HepG2 (cell line): ENCODE measurements around the gene NUBP2. TPM values are rescaled to one million over a fixed set of nuclear protein-coding genes. Genes with fewer than 3 reads are reported as not detected.

ENCODE experiments used
- AKNA ChIP-seq: sonication (generic); formaldehyde crosslinking; IDR thresholded peaks from 2 replicates; pipeline ENCODE4 v1.4.0; 2020; ENCODE audit warnings: missing genetic modification reagents, borderline replicate concordance
- CENPT ChIP-seq: sonication (generic); formaldehyde crosslinking; IDR thresholded peaks from 2 replicates; pipeline ENCODE4 v1.8.0; 2022; ENCODE audit warnings: low read depth, mild to moderate bottlenecking, moderate library complexity, missing genetic modification reagents
- DR1 ChIP-seq: sonication (generic); formaldehyde crosslinking; IDR thresholded peaks from 2 replicates; pipeline ENCODE4 v1.8.0; 2021; ENCODE audit warnings: mild to moderate bottlenecking, missing genetic modification reagents, inconsistent platforms
- FOXM1 ChIP-seq: sonication (generic); formaldehyde crosslinking; IDR thresholded peaks from 2 replicates; pipeline ENCODE4 v1.5.0; 2020; ENCODE audit warnings: missing genetic modification reagents
- GATAD2A ChIP-seq: IDR thresholded peaks from 2 replicates; pipeline ENCODE4 v1.6.1; 2016
- ISX ChIP-seq: sonication (generic); formaldehyde crosslinking; conservative IDR thresholded peaks from 2 replicates; pipeline ENCODE4 v1.5.0; 2020; ENCODE audit warnings: missing genetic modification reagents
- MXD4 ChIP-seq: IDR thresholded peaks from 2 replicates; pipeline ENCODE4 v1.6.1; 2016; ENCODE audit warnings: mild to moderate bottlenecking, missing biosample characterization, missing genetic modification reagents
- NCOA2 ChIP-seq: sonication (generic); formaldehyde crosslinking; IDR thresholded peaks from 2 replicates; pipeline ENCODE4 v1.8.0; 2022; ENCODE audit warnings: inconsistent platforms
- NKX3-1 ChIP-seq: sonication (generic); formaldehyde crosslinking; IDR thresholded peaks from 2 replicates; pipeline ENCODE4 v1.5.0; 2020; ENCODE audit warnings: missing genetic modification reagents
- RAD21 ChIP-seq: fragments of 450-650 bp; formaldehyde crosslinking; IDR thresholded peaks from 2 replicates; pipeline ENCODE4 v1.5.0; 2020; ENCODE audit warnings: mild to moderate bottlenecking
- RCOR2 ChIP-seq: IDR thresholded peaks from 2 replicates; pipeline ENCODE4 v1.6.1; 2016; ENCODE audit warnings: missing biosample characterization, missing genetic modification reagents
- RXRA ChIP-seq: sonication (generic); formaldehyde crosslinking; IDR thresholded peaks from 2 replicates; pipeline ENCODE4 v1.5.1; 2020; ENCODE audit warnings: missing genetic modification reagents
- THRA ChIP-seq: sonication (generic); formaldehyde crosslinking; IDR thresholded peaks from 2 replicates; pipeline ENCODE4 v1.4.0; 2020; ENCODE audit warnings: missing genetic modification reagents, borderline replicate concordance
- ZBTB8A ChIP-seq: sonication (generic); formaldehyde crosslinking; IDR thresholded peaks from 2 replicates; pipeline ENCODE4 v1.4.0; 2020; ENCODE audit warnings: mild to moderate bottlenecking, low read depth, missing genetic modification reagents, borderline replicate concordance
- ZC3H13 ChIP-seq: sonication (generic); formaldehyde crosslinking; IDR thresholded peaks from 2 replicates; pipeline ENCODE4 v1.8.1; 2023; ENCODE audit warnings: mild to moderate bottlenecking, missing genetic modification reagents, moderate library complexity
- ZFP90 ChIP-seq: sonication (generic); formaldehyde crosslinking; IDR thresholded peaks from 2 replicates; pipeline ENCODE4 v1.8.0; 2022; ENCODE audit warnings: missing genetic modification reagents, mild to moderate bottlenecking, inconsistent platforms, borderline replicate concordance
- ZFX ChIP-seq: sonication (generic); formaldehyde crosslinking; IDR thresholded peaks from 2 replicates; pipeline ENCODE4 v1.4.0; 2020; ENCODE audit warnings: mild to moderate bottlenecking, low read depth, missing genetic modification reagents, moderate library complexity
- ZNF446 ChIP-seq: sonication (generic); formaldehyde crosslinking; IDR thresholded peaks from 2 replicates; pipeline ENCODE4 v1.5.0; 2020; ENCODE audit warnings: mild to moderate bottlenecking, missing genetic modification reagents
- ZNF629 ChIP-seq: sonication (generic); formaldehyde crosslinking; conservative IDR thresholded peaks from 2 replicates; pipeline ENCODE4 v1.5.0; 2020; ENCODE audit warnings: missing genetic modification reagents
- ZNF792 ChIP-seq: IDR thresholded peaks from 2 replicates; pipeline ENCODE4 v1.6.1; 2016
- polyA plus RNA-seq, 8 experiments: library from polyadenylated mRNA; depleted of rRNA in 3 of 8; stranded (reverse) in 7 of 8; unstranded in 1 of 8; fragments of >200 nt; fragmentation: Illumina TruSeq in 4 of 8; extraction: Trizol in 4 of 8; gene quantifications; 2 replicates each; pipeline versions ENCODE4 v1.2.1 to v1.2.3, GENCODE V29; 2011 to 2016; ENCODE audit warnings: low read depth in 4 of 8, missing spikeins in 1 of 8, mixed read lengths in 1 of 8; ENCODE audit not compliant: insufficient read depth in 1 of 8
- total RNA-seq, 5 experiments: library from RNA; depleted of rRNA; stranded (reverse); fragments of >200 nt; fragmentation: Illumina TruSeq; extraction: Trizol; gene quantifications; 2 replicates each; pipeline ENCODE4 v1.2.3, GENCODE V29; 2016; ENCODE audit warnings: low read depth in 1 of 5
- TF ChIP-seq, protein P1 (sequence below): sonication (generic); formaldehyde crosslinking; IDR thresholded peaks from 2 replicates; pipeline ENCODE4 v1.5.0; 2020; ENCODE audit warnings: missing genetic modification reagents

The NUBP2 gene
- total and polyA plus RNA-seq, 2 of the 13 experiments (the other 11 are each of a cell fraction or from before 2014, with no cell fraction given) = 25.7 to 61.5 TPM

DNA sequence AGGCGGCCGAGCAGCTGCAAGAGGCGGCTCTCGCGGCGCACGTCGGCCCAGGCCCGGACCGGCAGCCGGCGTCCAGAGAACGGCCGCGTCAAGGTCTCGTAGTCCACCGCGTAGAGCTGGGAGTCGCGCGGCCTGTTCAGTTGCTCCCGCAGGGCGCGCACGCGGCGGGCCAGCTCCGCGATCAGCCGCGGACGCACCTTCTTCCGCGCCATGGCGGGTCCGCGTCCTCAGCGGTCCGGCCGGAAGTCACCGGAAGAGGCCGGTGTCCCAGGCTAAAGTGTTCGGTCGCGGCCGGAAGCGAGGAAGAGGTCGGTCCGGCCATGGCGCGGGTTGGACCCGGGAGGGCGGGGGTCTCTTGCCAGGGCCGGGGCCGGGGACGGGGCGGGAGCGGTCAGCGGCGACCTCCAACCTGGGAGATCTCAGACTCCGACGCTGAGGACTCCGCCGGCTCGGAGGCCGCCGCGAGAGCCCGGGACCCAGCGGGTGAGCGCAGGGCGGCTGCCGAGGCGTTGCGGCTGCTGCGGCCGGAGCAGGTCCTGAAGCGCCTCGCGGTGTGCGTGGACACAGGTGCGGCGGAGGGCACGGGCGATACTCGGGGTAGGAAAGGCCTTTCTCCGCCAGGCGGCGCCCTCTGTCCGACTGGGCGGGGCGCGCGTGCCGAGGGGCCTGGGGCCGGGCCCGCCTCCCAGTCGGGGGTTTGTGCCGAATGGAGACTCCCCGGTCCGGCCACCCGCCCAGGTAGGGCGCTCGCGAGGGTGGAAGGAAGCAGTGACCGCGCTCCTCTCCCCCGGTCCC, 9.7 kb upstream of the NUBP2 start, which contains the start of gene MRPS34 (continued):
- TF ChIP-seq AKNA (CRISPR knock-in tag) (no peak), RCOR2 (CRISPR knock-in tag) (no peak), ZNF792 (peak; percentile 74), MXD4 (peak; percentile 73), ZBTB8A (no peak), NKX3-1 (CRISPR knock-in tag) (peak; percentile 94), GATAD2A (peak; percentile 20; the same call in 1 of the 2 replicates), ZNF629 (CRISPR knock-in tag) (peak; percentile 68), ISX (CRISPR knock-in tag) (no peak; the same call in 1 of the 2 replicates), THRA (CRISPR knock-in tag) (peak; percentile 8; the same call in 1 of the 2 replicates), NCOA2 (CRISPR knock-in tag) (peak; percentile 62; the same call in 1 of the 2 replicates), RXRA (CRISPR knock-in tag) (peak; percentile 79), DR1 (CRISPR knock-in tag) (0 out of 2 replicates have a peak, but pooled peaks have one; percentile 20), ZC3H13 (peak; percentile 97), RAD21 (CRISPR knock-in tag) (peak; percentile 87), ZFX (CRISPR knock-in tag) (peak; percentile 95), ZFP90 (peak; percentile 86), FOXM1 (CRISPR knock-in tag) (peak; percentile 50; the same call in 1 of the 2 replicates), ZNF446 (CRISPR knock-in tag) (0 out of 2 replicates have a peak, but pooled peaks have one; percentile 40), CENPT (CRISPR knock-in tag) (no peak; the same call in 1 of the 2 replicates)
- TF ChIP-seq, protein P1, sequence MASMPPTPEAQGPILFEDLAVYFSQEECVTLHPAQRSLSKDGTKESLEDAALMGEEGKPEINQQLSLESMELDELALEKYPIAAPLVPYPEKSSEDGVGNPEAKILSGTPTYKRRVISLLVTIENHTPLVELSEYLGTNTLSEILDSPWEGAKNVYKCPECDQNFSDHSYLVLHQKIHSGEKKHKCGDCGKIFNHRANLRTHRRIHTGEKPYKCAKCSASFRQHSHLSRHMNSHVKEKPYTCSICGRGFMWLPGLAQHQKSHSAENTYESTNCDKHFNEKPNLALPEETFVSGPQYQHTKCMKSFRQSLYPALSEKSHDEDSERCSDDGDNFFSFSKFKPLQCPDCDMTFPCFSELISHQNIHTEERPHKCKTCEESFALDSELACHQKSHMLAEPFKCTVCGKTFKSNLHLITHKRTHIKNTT = no peak
